ENCODE results near the gene LRP3. TPM values are rescaled to one million over a fixed set of nuclear protein-coding genes. Genes with fewer than 3 reads are reported as not detected.

The LRP3 gene
- total and polyA plus RNA-seq, 2 of the 13 experiments (the other 11 are each of a cell fraction or from before 2014, with no cell fraction given): 17.6 to 51.6 TPM

- TF ChIP-seq MEIS1 (CRISPR knock-in tag; IDR thresholded peaks at IDR 0.05; ENCODE audit: borderline replicate concordance) (no peak), ZNF296 (CRISPR knock-in tag; conservative IDR thresholded peaks at IDR 0.05) (no peak), HMGXB4 (CRISPR knock-in tag; IDR thresholded peaks at IDR 0.05; ENCODE audit: borderline replicate concordance in 1 of 2, low read depth in 1 of 2) (peak in 1 of 2 experiments; percentile 85; a peak in 2 of 4 replicates), ISL2 (CRISPR knock-in tag; IDR thresholded peaks at IDR 0.05) (no peak), HNRNPUL1 (IDR thresholded peaks at IDR 0.05; ENCODE audit: low read depth, low read length) (no peak), TOPORS (CRISPR knock-in tag; IDR thresholded peaks at IDR 0.05) (no peak), ADNP (CRISPR knock-in tag; IDR thresholded peaks at IDR 0.05) (no peak), CENPX (CRISPR knock-in tag; IDR thresholded peaks at IDR 0.05) (no peak), RBFOX2 (IDR thresholded peaks at IDR 0.05; ENCODE audit: low read depth, low read length) (no peak), ZSCAN22 (CRISPR knock-in tag; IDR thresholded peaks at IDR 0.05) (no peak), ZFP36L2 (CRISPR knock-in tag; IDR thresholded peaks at IDR 0.05) (no peak), SATB2 (CRISPR knock-in tag; IDR thresholded peaks at IDR 0.05) (no peak), FOXO1 (CRISPR knock-in tag; IDR thresholded peaks at IDR 0.05) (no peak), ZHX1 (CRISPR knock-in tag; IDR thresholded peaks at IDR 0.05; ENCODE audit: low read depth) (no peak), KMT2A (CRISPR knock-in tag; IDR thresholded peaks at IDR 0.05) (0 out of 2 replicates have a peak, but pooled peaks have one; percentile 32), ZNF652 (CRISPR knock-in tag; IDR thresholded peaks at IDR 0.05; ENCODE audit: borderline replicate concordance, low read depth) (no peak), SCMH1 (CRISPR knock-in tag; IDR thresholded peaks at IDR 0.05; ENCODE audit: borderline replicate concordance) (no peak), ZNF687 (CRISPR knock-in tag; IDR thresholded peaks at IDR 0.05) (peak; percentile 57), TP53 (CRISPR knock-in tag; conservative IDR thresholded peaks at IDR 0.05) (no peak), RFXANK (CRISPR knock-in tag; IDR thresholded peaks at IDR 0.05) (no peak), HNRNPL (IDR thresholded peaks at IDR 0.05; ENCODE audit: low read depth, low read length) (no peak), RELA (CRISPR knock-in tag; IDR thresholded peaks at IDR 0.05) (no peak), ZBTB7B (CRISPR knock-in tag; IDR thresholded peaks at IDR 0.05) (peak; percentile 68; the same call in 1 of the 2 replicates), ZNF670 (CRISPR knock-in tag; IDR thresholded peaks at IDR 0.05; ENCODE audit: borderline replicate concordance) (no peak)
Observed at GRCh38 chr19:33241530-33242101, 47.5 kb downstream of the LRP3 start (continued).
